LNCaP clone FGC (cell line): ENCODE measurements around the gene NR2E1.

ENCODE experiments used
- DNase-seq: peaks from one replicate; pipeline ENCODE4 v3.0.0-alpha.2; 2011; ENCODE audit warnings: low read depth
- H3K4me3 ChIP-seq: 2 replicates; pipeline ENCODE4 v1.5.1; 2011; ENCODE audit warnings: mild to moderate bottlenecking, low read depth, low read length, control low read depth
- CTCF ChIP-seq: IDR thresholded peaks from 2 replicates; pipeline ENCODE4 v1.5.1; 2012; ENCODE audit warnings: mild to moderate bottlenecking; ENCODE audit not compliant: control insufficient read depth, insufficient read depth; ENCODE audit errors: extremely low read depth

Gene NR2E1

DNA sequence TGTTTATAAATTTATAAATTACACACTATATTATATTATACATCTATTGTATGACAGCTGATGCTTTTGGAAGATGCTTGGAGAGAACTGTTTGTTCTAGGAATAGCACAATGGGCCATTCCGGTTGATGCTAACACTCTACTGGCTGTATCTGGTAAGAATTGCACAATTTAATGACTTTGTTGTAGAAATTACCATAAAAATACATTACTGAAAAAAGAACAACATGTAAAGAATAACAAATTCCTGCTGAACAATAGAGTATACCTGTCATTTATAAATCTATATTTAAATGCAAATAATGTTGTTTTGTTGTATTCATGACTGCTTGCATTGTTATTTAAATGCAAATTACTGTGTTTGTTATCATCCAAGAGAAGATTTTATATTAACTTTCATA, 14.4 kb downstream of the NR2E1 start:
- H3K4me3 ChIP-seq = no peak overlapping the region
- DNase-seq = no peak
- TF ChIP-seq CTCF = no peak

DNA sequence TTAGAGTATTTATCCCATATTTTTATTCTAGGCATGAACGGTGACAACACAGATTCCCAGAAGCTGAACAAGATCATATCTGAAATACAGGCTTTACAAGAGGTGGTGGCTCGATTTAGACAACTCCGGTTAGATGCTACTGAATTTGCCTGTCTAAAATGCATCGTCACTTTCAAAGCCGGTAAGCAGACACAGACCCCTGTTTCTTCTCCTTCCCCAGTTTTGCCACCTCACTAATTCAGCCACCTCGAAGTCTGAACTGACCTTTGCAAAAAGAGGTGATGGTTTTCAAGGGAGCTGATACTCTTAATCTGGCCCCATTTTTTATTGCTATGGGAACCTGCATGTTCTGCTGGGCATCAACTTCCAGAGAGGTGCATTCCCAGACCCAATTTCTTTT, 15.0 kb downstream of the NR2E1 start:
- no peak for DNase-seq
- no peak overlapping the region for H3K4me3 ChIP-seq
- TF ChIP-seq CTCF = no peak

- DNase-seq = peak; percentile 49
- no peak overlapping the region for H3K4me3 ChIP-seq
- no peak for TF ChIP-seq CTCF
These were observed 20.4 kb downstream of the NR2E1 start for GRCh38 chr6:108186226-108186625.

DNA sequence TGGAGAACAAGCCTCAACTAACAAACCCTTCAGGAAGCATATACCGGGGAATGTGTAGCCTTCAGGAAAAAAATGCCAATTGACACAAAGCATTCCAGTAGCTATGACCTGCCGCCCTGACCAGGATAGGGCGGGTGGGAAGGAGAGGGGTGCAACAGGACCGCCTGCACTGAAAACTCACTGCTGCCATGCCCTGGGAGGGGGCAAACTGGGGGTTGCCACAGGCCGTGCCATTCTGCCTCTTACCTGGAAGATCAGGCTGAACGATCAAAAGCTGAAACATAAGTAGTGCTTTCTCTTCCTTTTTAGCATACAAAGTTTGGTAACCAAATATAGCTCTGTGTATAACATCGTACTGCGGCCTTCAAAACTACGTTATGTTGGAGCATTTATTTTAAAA, 21.7 kb downstream of the NR2E1 start:
- TF ChIP-seq CTCF = no peak
- no peak for DNase-seq
- H3K4me3 ChIP-seq = no peak overlapping the region

DNA sequence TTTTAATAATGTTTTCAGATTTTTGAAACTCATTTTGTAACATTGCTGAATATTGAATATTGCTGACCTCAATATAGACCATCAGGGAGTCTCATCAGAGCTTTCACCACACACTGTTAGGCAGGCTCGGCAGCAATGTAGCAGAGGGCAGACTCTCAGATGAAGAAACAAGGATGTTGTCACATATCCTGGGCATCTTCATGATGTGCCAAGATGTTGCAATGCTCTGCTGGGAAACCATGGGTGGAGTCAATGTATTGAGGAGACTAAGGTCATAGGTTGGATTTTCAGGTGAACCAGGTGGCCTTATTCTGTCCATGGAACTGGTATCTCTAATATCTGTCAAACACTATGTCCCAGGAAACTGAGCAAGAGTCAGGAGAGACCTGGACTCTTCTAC, 27.3 kb downstream of the NR2E1 start:
- no peak for TF ChIP-seq CTCF
- H3K4me3 ChIP-seq = no peak overlapping the region
- DNase-seq = no peak

DNA sequence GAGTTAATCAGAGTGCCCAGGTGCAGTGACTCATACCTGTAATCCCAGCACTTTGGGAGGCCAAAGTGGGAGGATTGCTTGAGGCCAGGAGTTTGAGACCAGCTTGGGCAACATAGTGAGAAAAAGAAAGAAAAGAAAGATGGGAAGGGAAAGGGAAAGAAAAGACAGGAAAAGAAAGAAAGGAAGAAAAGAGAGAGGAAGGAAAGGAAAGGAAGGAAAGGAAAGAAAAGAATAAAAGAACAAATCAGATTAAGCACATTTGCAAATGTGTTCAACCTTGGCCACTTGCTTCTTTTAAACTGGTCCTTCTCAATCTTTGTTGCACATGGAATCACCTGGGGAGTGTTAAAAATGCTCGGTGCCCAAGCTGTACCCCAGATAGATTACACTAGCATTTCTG, 28.0 kb downstream of the NR2E1 start:
- TF ChIP-seq CTCF = no peak
- no peak overlapping the region for H3K4me3 ChIP-seq
- no peak for DNase-seq

DNA sequence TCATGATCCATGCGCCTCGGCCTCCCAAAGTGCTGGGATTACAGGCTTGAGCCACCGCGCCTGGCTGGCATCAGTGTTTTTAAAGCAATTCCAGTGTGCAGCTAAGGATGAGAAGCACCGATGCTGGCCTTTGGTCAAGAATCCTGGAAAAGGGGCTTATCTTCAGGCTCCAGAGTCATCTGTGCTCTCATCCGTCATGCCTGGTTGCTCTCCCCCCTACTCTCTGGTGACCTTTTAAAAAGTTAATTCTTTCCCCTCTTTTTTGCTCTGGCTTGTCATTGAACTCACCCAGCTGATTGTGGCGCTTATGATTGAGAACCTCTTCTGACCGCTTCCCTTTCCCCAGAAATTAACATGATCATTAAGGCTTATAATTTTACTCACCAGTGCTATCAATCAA, 28.7 kb downstream of the NR2E1 start:
- H3K4me3 ChIP-seq = no peak overlapping the region
- no peak for DNase-seq
- TF ChIP-seq CTCF = no peak
